Progenitor cell of endocrine pancreas (in vitro differentiated cells): Measurements from ENCODE around the gene NEU1. TPM values are rescaled to one million over a fixed set of nuclear protein-coding genes. Genes with fewer than 3 reads are reported as not detected.
"Not testable (repeated sequence)": the region's sequence is repeated elsewhere in the genome, so short reads cannot be mapped to it uniquely, and the experiment has no call there.

Experiments used
- DNase-seq: peaks from one replicate; pipeline ENCODE4 v3.0.0; 2021; ENCODE audit warnings: low spot score; ENCODE audit not compliant: unreplicated experiment
- H3K27ac Mint-ChIP-seq: 2 replicates; pipeline ENCODE4 v1.8.0; 2021; ENCODE audit warnings: mild to moderate bottlenecking, moderate library complexity, mixed read lengths
- H3K27me3 Mint-ChIP-seq: 2 replicates; pipeline ENCODE4 v1.8.0; 2021; ENCODE audit warnings: mixed read lengths
- H3K36me3 Mint-ChIP-seq: 2 replicates; pipeline ENCODE4 v1.8.0; 2022; ENCODE audit warnings: mixed read lengths; ENCODE audit not compliant: insufficient read depth
- H3K4me1 Mint-ChIP-seq: 2 replicates; pipeline ENCODE4 v1.8.0; 2021; ENCODE audit warnings: low read depth, mixed read lengths
- H3K4me3 Mint-ChIP-seq: 2 replicates; pipeline ENCODE4 v1.8.0; 2021; ENCODE audit warnings: low read depth, mild to moderate bottlenecking, moderate library complexity, mixed read lengths
- H3K9me3 Mint-ChIP-seq: 2 replicates; pipeline ENCODE4 v1.8.0; 2021; ENCODE audit warnings: low read depth, mixed read lengths
- CTCF ChIP-seq: fragments of 200-600 bp; sonication (generic); IDR thresholded peaks from one replicate; pipeline ENCODE4 v1.5.0; 2021; ENCODE audit warnings: antibody characterized with exemption, mild to moderate bottlenecking; ENCODE audit not compliant: unreplicated experiment
- total RNA-seq: library from RNA; stranded (reverse); gene quantifications from 2 replicates; pipeline ENCODE4 v1.2.1, GENCODE V29; 2021

The NEU1 gene
- total RNA-seq, 1 donor from 2014 or later: 52.4 TPM

DNA sequence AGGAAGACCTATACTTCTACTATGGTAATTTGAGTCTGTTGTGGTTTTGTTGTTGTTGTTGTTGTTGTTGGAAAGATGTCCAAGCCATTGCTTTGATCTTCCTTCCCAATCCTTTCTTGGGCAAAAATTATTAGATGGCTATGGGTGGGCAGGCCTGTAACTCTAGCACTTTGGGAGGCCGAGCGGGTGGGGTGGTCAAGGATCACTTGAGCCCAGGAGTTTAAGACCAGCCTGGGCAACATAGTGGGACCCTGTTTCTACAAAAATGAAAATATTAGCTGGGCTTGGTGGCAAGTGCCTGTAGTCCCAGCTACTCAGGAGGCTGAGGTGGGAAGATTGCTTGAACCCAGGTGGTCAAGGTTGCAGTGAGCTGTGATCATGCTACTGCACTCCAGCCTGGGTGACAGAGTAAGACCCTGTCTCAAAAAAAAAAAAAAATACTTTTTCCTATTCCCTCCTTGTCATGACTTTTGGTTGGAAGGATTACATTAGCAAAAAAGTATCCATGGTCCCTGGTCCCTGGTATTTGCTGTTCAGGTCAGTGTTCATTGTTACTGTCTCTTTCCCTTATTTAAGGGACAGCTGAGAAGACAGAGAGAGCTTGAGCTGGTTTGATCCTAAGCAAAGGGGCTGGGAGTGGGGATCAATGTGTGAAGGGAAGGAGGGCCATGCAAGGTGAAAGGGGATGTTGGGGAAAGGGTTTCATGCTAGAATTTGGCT, 11.7 kb downstream of the NEU1 start:
- no peak for TF ChIP-seq CTCF
- Mint-ChIP-seq H3K27me3 (no peaks in the 10 kb centered on the region), H3K4me1 (peaks cover 5% of the 10 kb centered on the region), H3K27ac (peak overlapping the region; percentile 56), H3K9me3 (peaks cover 5% of the 10 kb centered on the region), H3K4me3 (no peak overlapping the region), H3K36me3 (peaks cover 12% of the 10 kb centered on the region)
- DNase-seq: no peak

DNA sequence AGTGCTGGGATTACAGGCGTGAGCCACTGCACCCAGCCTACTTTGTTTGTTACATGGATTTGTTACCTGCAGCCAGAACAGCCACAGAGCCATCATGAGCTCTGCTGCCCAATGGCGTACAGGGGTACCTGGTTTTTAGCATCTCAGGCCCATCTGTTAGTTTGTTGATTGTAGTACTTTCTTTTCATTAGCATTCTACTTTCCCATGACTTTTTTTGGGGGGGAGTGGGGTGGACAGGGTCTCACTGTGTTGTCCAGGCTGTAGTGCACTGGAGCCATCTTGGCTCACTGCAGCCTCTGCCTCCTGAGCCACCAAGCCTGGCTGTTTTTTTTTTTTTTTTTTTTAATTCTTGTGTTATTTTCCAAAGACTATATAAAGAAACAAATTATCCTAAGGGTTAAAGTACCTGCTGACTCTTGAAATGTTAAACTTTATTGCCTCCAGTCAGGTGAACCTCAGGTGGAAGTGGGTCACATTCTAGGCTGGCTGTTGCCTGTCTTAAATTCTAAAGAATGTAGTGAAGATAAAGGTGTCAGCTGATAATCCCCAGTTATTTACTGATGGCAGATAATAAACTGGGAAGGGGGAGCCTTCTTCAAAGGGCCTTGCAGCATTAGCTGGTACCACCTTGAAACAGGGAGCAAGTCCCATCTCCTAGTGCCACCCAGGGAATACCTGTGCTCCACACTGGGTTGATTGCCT, 15.2 kb downstream of the NEU1 start:
- Mint-ChIP-seq H3K9me3 (no peaks in the 10 kb centered on the region), H3K4me1 (peaks cover 5% of the 10 kb centered on the region), H3K27ac (no peak overlapping the region), H3K36me3 (peaks cover 2% of the 10 kb centered on the region), H3K4me3 (no peak overlapping the region), H3K27me3 (no peaks in the 10 kb centered on the region)
- TF ChIP-seq CTCF: no peak
- DNase-seq: no peak

- no peak overlapping the region for H3K27ac Mint-ChIP-seq
- no peaks in the 10 kb centered on the region for H3K9me3 Mint-ChIP-seq
- H3K36me3 Mint-ChIP-seq: peaks cover 13% of the 10 kb centered on the region
- H3K4me3 Mint-ChIP-seq: no peak overlapping the region
- H3K4me1 Mint-ChIP-seq: no peaks in the 10 kb centered on the region
- H3K27me3 Mint-ChIP-seq: no peaks in the 10 kb centered on the region
- no peak for DNase-seq
- no peak for TF ChIP-seq CTCF
These were observed 18.1 kb downstream of the NEU1 start for GRCh38 chr6:31844507-31844906.

- H3K27ac Mint-ChIP-seq: no peak overlapping the region
These were observed 20.6 kb downstream of the NEU1 start for GRCh38 chr6:31842053-31842452.

DNA sequence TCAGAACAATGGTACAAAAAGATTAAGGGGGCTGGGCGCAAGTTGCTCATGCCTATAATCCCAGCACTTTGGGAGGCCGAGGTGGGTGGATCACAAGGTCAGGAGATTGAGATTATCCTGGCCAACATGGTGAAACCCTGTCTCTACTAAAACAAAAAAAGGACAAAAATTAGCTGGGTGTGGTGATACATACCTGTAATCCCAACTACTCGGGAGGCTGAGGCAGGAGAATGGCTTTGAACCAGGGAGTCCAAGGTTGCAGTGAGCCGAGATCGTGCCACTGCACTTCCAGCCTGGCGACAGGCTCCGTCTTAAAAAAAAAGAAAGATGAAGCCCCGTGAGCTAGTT, 22.9 kb downstream of the NEU1 start:
- Mint-ChIP-seq H3K27ac (peak overlapping the region; percentile 24), H3K4me1 (peaks cover 28% of the 10 kb centered on the region), H3K36me3 (peaks cover 35% of the 10 kb centered on the region)
- H3K9me3 Mint-ChIP-seq, DNase-seq, H3K4me3 Mint-ChIP-seq, H3K27me3 Mint-ChIP-seq: not testable (repeated sequence)

More at GRCh38 chr6:31842053-31842452, 20.6 kb downstream of the NEU1 start:
- H3K4me3 Mint-ChIP-seq: no peak overlapping the region
- no peaks in the 10 kb centered on the region for H3K9me3 Mint-ChIP-seq
- no peak for TF ChIP-seq CTCF
- peaks cover 24% of the 10 kb centered on the region for H3K36me3 Mint-ChIP-seq
- H3K27me3 Mint-ChIP-seq: no peaks in the 10 kb centered on the region
- peaks cover 10% of the 10 kb centered on the region for H3K4me1 Mint-ChIP-seq
- DNase-seq: no peak

DNA sequence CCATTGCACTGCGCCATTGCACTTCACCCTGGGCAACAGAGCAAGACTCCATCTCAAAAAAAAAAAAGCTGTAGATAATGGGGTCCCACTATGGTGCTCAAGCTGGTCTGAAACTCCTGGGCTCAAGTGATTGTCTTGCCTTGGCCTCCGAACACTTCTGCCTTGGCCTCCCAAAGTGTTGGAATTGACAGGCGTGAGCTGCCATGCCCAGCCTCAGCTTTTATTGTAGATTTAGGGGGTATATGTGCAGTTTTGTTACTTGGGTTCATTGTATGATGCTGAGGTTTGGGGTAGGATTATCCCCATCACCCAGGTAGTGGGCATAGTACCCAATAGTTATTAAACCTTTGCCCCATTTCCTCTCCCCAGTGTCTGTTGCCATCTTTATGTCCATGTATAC, 23.7 kb downstream of the NEU1 start:
- H3K36me3 Mint-ChIP-seq: peaks cover 35% of the 10 kb centered on the region
- H3K27ac Mint-ChIP-seq: peak overlapping the region; percentile 64
- DNase-seq: no peak
- peaks cover 31% of the 10 kb centered on the region for H3K4me1 Mint-ChIP-seq
- no peak for TF ChIP-seq CTCF
- H3K27me3 Mint-ChIP-seq: no peaks in the 10 kb centered on the region
- H3K9me3 Mint-ChIP-seq: no peaks in the 10 kb centered on the region
- no peak overlapping the region for H3K4me3 Mint-ChIP-seq

DNA sequence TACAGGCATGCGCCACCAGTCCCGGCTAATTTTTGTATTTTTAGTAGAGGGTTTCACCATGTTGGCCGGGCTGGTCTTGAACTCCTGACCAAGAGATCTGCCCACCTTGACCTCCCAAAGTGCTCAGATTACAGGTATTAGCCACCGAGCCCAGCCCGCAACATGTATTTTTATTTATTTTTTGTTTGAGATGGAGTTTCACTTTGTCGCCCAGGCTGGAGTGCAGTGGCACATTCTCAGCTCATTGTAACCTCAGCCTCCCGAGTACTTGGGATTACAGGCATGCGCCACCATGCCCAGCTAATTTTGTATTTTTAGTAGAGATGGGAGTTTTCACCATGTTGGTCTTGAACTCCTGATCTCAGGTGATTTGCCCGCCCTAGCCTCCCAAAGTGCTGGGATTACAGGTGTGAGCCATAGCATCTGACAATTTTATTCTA, 24.5 kb downstream of the NEU1 start:
- H3K27me3 Mint-ChIP-seq: not testable (repeated sequence)

More for the DNA sequence above, 24.5 kb downstream of the NEU1 start:
- not testable (repeated sequence) for H3K27ac Mint-ChIP-seq, DNase-seq, H3K9me3 Mint-ChIP-seq
- H3K4me1 Mint-ChIP-seq: peaks cover 31% of the 10 kb centered on the region
- peak overlapping the region; percentile 99 for H3K4me3 Mint-ChIP-seq
- peaks cover 35% of the 10 kb centered on the region for H3K36me3 Mint-ChIP-seq
